Fibroblast of skin of abdomen (primary cell): ENCODE data around the gene RNU6-9.
A peak's percentile ranks its signal among the peaks of the same experiment; 100 is the strongest.
"Not testable (repeated sequence)": the region's sequence is repeated elsewhere in the genome, so short reads cannot be mapped to it uniquely, and the experiment has no call there.

Source experiments
- DNase-seq: peaks from one replicate; pipeline ENCODE4 v3.0.0-alpha.2; 2013

RNU6-9 gene

GRCh38 chr19:878751-879561 lies 14.3 kb upstream of the RNU6-9 start:
- not testable (repeated sequence) for DNase-seq

GRCh38 chr19:879711-880438 lies 13.4 kb upstream of the RNU6-9 start:
- no peak for DNase-seq

DNA sequence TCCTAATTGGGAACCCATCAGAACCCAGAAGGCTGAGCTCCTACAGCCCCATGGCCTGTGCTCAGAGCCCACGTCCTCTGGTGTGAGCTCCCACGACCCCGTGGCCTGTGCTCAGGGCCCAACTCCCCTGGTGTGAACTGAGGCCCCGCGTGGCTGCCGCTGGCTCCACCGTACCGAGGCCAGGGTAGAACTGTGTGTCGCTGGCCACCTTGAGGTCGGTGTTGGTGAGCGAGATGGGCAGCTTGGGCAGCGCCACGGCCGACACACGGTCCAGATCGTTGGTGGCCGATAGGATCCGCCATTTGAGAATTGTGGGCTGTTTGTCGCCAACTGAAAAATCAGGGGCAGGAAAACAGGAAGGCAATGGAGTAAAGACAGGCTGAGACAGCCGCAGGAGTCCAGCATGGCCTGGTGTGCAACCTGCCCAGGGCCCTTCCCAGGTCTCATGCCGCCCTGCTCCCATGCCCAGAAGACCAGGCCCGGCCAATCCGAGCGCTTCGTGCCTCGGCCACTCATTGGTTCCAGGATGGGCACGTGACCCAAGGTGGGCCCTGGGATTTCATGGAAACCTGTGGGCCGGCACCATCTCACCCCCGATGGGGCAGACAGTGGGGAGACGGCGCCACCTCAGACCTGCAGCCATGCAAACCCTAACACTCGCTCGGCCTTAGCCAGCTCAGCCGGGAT lies 11.8 kb upstream of the RNU6-9 start:
- DNase-seq, result no peak

GRCh38 chr19:882871-883497 lies 10.3 kb upstream of the RNU6-9 start:
- no peak for DNase-seq

DNA sequence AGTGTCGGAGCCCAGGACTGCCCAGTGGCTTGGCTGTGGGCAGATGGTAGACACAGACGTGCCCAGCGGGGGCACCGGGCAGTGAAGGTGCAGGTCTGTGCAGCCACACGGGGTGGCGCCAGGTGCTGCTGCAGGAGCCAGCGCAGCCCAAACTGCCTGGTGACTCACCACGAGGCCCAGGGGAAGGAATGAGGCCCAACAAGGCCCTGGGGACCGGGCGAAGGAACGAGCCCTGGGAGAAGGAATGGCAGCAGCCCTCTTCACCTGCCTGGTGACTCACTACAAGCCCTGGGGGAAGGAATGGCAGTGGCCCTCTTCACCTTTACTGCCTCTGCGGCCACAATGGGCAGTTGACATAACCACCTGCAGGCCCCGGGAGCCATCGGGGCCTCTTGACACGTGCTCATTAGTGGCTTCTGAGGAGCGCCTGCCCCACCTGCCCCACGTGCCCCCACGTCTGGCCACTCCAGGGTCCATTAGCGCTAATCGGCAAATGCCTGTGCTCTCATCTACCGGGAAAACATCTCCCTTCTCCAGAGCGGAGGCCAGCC lies 9.5 kb upstream of the RNU6-9 start:
- no peak for DNase-seq

GRCh38 chr19:884420-885211 lies 8.7 kb upstream of the RNU6-9 start:
- DNase-seq, result no peak

- DNase-seq, result no peak
Observed at GRCh38 chr19:885536-886224, 7.6 kb upstream of the RNU6-9 start.

DNA sequence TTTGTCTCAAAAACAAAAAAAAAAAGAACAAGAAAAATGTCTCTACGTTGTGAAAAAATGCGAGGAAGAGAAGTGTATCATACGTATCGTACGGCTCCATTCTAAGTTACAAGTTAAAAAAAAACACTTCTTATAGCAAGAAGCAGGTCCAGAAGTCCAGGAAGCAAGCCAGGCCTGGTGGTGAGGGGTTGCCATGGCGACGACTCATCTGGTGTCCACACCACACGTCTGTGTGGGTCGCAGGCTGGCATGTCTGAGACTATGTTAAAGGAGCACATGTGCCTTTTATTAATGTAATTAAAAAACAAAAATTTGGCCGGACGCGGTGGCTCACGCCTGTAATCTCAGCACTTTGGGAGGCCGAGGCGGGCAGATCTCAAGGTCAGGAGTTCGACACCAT lies 6.2 kb upstream of the RNU6-9 start:
- DNase-seq, result peak; percentile 62

DNA sequence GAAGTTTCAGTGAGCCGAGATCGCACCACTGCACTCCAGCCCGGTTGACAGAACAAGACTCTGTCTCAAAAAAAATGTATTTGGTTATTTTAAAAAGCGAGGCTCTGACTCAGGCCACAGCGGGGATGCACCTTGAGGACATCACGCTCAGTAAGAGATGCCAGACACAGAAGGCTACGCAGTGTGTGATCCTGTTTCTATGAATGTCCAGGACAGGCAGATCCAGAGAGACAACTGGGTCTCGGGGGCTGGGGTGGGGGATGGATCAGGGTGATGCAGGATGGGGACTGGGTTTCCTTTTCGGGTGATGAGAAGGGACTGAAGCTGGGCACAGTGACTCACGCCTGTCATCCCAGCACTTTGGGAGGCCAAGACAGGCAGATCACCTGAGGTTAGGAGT lies 5.7 kb upstream of the RNU6-9 start:
- no peak for DNase-seq

- DNase-seq, result no peak
Observed at GRCh38 chr19:888581-889385, 4.5 kb upstream of the RNU6-9 start.

DNA sequence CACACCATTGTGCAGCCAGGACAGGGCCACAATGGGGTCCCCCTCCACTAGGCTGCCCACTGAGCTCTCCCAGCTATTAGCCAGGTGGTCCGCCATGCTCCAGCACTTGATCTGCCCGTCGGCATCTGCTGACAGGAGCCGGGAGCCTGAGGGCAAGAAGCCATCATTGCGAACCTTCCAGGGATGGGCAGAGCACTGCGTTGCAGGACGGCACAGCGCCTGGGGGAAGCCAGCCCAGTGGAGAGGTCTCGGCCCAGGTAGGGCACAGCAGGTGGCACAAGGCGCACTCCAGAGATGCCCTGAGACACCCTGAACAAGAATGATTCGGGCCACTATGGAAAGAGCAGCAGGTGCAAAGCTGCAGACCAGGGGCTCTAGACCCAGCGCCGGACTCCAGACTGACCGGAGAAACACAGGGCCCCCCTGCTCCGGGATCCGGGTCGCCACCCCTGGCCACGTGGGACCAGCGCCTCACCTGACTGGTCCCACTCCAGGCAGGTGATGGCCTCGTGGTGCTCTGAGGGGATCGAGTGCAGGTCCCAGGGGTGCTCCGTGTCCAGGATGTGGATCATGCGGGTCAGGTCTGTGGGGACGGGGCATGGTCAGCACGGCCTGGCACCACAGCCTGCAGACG lies 3.5 kb upstream of the RNU6-9 start:
- DNase-seq, result no peak

DNA sequence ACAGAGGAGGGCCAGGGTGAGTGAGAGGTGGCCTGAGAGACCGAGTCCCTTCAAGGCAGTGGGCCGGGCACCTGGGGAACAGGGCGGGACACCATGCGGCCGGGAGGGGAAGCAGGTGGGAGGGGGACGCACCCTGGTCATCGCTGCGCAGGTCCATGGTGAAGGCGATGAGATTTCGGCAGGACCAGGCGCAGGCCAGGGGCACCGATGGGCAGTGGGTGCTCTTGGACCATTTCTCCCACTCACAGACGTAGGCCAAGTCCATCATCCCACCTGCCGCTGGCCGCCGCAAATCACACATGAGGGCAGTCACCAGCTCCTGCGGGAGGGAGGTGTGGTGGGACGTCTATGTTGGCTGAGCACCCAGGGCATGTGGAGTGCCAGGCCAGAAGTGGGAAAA lies 2.5 kb upstream of the RNU6-9 start:
- DNase-seq, result no peak

GRCh38 chr19:891421-892200 lies 1.7 kb upstream of the RNU6-9 start:
- DNase-seq, result not testable (repeated sequence)

DNA sequence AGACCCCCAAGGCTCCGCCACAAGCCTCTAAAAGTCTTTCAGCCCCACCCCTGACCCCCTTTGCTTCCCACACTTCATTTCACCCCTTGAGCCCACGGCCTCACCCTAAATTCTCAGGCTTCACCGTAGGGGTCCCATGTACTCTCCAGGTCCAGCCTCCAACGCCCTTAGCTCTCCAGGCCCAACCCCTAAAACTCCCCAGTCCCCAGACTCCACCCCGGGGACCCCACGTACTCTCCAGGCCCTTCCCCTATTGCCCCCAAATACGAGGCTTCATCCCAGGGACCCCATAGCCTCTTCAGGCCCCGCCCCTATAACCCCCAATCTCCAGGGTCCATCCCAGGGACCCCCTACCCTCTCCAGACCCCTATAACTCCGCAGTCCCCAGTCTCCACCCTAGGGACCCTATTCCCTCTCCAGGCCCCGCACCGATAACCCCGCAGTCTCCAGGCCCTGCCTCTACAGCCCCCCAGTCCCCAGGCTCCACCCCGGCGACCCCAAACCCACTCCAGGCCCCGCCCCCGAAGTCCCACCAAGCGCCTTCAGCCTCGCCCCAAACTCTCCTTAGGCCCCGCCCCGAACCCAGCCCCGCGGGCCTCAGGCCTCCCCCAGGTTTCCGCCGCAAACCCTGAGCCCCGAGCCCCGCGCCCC lies 916 bp upstream of the RNU6-9 start:
- DNase-seq, result no peak

DNA sequence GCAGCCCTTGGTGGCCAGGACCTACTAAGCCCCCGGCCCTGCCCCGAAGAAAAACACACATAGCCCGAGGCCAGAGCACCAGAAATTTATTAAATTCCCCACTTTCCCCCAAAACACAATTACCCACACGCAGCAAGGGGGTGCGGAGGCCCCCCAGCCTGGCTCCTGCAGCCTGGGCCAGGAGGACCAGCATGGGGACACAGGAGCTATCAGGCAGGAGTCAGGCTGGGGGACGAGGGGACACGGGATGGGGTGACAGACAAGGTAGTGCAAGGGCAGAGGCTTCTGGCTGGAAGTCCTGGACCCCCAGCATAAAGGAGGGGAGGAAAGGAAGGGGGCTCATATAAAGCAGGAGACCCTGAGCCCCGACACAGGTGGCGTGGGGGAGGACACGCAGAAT lies 3.1 kb downstream of the RNU6-9 start:
- DNase-seq, result no peak

DNA sequence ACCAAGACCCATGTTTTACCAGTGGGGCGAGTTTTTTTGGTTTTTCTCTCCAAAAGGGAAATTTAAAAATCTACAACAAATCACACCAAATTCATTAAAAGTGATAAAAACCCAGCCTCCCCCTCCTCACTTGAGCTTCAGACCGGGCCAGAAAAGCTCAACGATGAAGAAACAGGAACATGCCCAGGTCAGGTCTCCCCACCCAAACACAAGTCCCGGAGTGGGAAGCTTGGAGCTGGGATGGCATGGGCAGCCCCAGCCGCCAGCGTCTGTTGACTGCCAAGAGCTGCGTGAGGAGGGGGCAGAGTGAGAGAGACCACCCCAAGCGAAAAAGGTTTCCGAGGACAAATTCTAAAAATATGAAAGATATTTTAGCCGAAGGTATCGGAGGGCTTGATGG lies 3.7 kb downstream of the RNU6-9 start:
- no peak for DNase-seq

- DNase-seq, result no peak
Observed at GRCh38 chr19:897442-898039, 4.3 kb downstream of the RNU6-9 start.

- no peak for DNase-seq
Observed at GRCh38 chr19:898663-899062, 5.4 kb downstream of the RNU6-9 start.
